ENCODE data around the gene CA9.

The CA9 gene

GRCh38 chr9:35651956-35652828, 21.5 kb upstream of the CA9 start:
- no peak for DNase-seq (ENCODE audit: low read depth)

- no peak for DNase-seq (ENCODE audit: low read depth)
Observed at GRCh38 chr9:35652829-35653209, 20.9 kb upstream of the CA9 start.

- no peak for DNase-seq (ENCODE audit: low read depth)
Observed at GRCh38 chr9:35653611-35654010, 20.1 kb upstream of the CA9 start.

- no peak for DNase-seq (ENCODE audit: low read depth)
Observed at GRCh38 chr9:35656348-35656747, 17.4 kb upstream of the CA9 start.

GRCh38 chr9:35656831-35657545, 16.7 kb upstream of the CA9 start:
- DNase-seq (ENCODE audit: low read depth) = no peak

- DNase-seq (ENCODE audit: low read depth) = peak; percentile 96
Observed at GRCh38 chr9:35657546-35658136, 16.1 kb upstream of the CA9 start, which contains the start of gene RMRP. TSS of gene RMRP (minus strand) at chr9:35658019.

GRCh38 chr9:35658137-35658967, 15.4 kb upstream of the CA9 start, which contains the start of gene CCDC107:
TSS of gene CCDC107 (plus strand) at chr9:35658292. CDS start at chr9:35658380, 88 bp downstream.
- no peak for DNase-seq (ENCODE audit: low read depth)

GRCh38 chr9:35658968-35659220, 14.8 kb upstream of the CA9 start:
- no peak for DNase-seq (ENCODE audit: low read depth)

- no peak for DNase-seq (ENCODE audit: low read depth)
Observed at GRCh38 chr9:35659340-35659739, 14.4 kb upstream of the CA9 start.

GRCh38 chr9:35660966-35661415, 12.7 kb upstream of the CA9 start:
- DNase-seq (ENCODE audit: low read depth) = no peak

- DNase-seq (ENCODE audit: low read depth) = no peak
Observed at GRCh38 chr9:35661756-35662350, 11.9 kb upstream of the CA9 start.

- DNase-seq (ENCODE audit: low read depth) = no peak
Observed at GRCh38 chr9:35662437-35662836, 11.3 kb upstream of the CA9 start.

GRCh38 chr9:35664531-35665470, 8.9 kb upstream of the CA9 start, which contains the start of gene ARHGEF39:
TSS of gene ARHGEF39 (minus strand) at chr9:35665195. CDS start at chr9:35665169, 26 bp downstream.
- no peak for DNase-seq (ENCODE audit: low read depth)

- DNase-seq (ENCODE audit: low read depth) = no peak
Observed at GRCh38 chr9:35665471-35665818, 8.3 kb upstream of the CA9 start.

- no peak for DNase-seq (ENCODE audit: low read depth)
Observed at GRCh38 chr9:35666045-35666444, 7.7 kb upstream of the CA9 start.

GRCh38 chr9:35666549-35666948, 7.2 kb upstream of the CA9 start:
- DNase-seq (ENCODE audit: low read depth) = no peak

- DNase-seq (ENCODE audit: low read depth) = no peak
Observed at GRCh38 chr9:35667939-35668338, 5.8 kb upstream of the CA9 start.

GRCh38 chr9:35669331-35670145, 4.2 kb upstream of the CA9 start:
- no peak for DNase-seq (ENCODE audit: low read depth)

- DNase-seq (ENCODE audit: low read depth) = no peak
Observed at GRCh38 chr9:35674025-35674361, 265 bp downstream of the CA9 start.

- DNase-seq (ENCODE audit: low read depth) = no peak
Observed at GRCh38 chr9:35675204-35675603, 1.5 kb downstream of the CA9 start.
